Right atrium auricular region (tissue), 2 donors: ENCODE measurements around the gene TMEM108. TPM values are rescaled to one million over a fixed set of nuclear protein-coding genes. Genes with fewer than 3 reads are reported as not detected.

Source experiments
- DNase-seq: peaks from one replicate; pipeline ENCODE4 v3.0.0-alpha.2; 2019; ENCODE audit warnings: low spot score
- H3K27ac ChIP-seq, 2 donors: fragments of 200-600 bp; sonication (generic); 1 replicate in 1 of 2; 2 replicates in 1 of 2; pipeline ENCODE4 v1.5.1; 2016 to 2019
- H3K27me3 ChIP-seq, 2 donors: fragments of 200-600 bp; sonication (generic); one replicate each; pipeline versions ENCODE4 v1.5.1 to v1.6.0; 2017 to 2019
- H3K36me3 ChIP-seq: fragments of 200-600 bp; sonication (generic); one replicate; pipeline ENCODE4 v1.5.1; 2016
- H3K4me1 ChIP-seq, 2 donors: fragments of 200-600 bp; sonication (generic); one replicate each; pipeline versions ENCODE4 v1.5.1 to v1.6.0; 2017 to 2019
- H3K4me3 ChIP-seq, 2 donors: fragments of 200-600 bp; sonication (generic); 1 replicate in 1 of 2; 2 replicates in 1 of 2; pipeline ENCODE4 v1.5.1; 2017 to 2019; ENCODE audit warnings: mild to moderate bottlenecking in 1 of 2, moderate library complexity in 1 of 2
- H3K9me3 ChIP-seq, 2 donors: fragments of 200-600 bp; sonication (generic); one replicate each; pipeline ENCODE4 v1.5.1; 2019
- total RNA-seq, 2 donors: library from RNA; depleted of rRNA; stranded (reverse); fragments of >200 nt; gene quantifications; one replicate each; pipeline ENCODE4 v1.1.0, GENCODE V29; 2016
- TF ChIP-seq, protein P1 (sequence below), 2 donors: fragments of 200-600 bp; sonication (generic); IDR thresholded peaks; one replicate each; pipeline ENCODE4 v1.5.1; 2019; ENCODE audit warnings: antibody characterized with exemption in 2 of 2

Gene TMEM108
- total RNA-seq, 2 donors from 2014 or later, result 5.1 to 5.3 TPM

- Histone ChIP-seq H3K9me3 (no peaks in the 10 kb centered on the region), H3K27me3 (no peaks in the 10 kb centered on the region), H3K27ac (no peak overlapping the region), H3K36me3 (no peaks in the 10 kb centered on the region), H3K4me3 (no peak overlapping the region), H3K4me1 (no peaks in the 10 kb centered on the region)
- TF ChIP-seq, protein P1, sequence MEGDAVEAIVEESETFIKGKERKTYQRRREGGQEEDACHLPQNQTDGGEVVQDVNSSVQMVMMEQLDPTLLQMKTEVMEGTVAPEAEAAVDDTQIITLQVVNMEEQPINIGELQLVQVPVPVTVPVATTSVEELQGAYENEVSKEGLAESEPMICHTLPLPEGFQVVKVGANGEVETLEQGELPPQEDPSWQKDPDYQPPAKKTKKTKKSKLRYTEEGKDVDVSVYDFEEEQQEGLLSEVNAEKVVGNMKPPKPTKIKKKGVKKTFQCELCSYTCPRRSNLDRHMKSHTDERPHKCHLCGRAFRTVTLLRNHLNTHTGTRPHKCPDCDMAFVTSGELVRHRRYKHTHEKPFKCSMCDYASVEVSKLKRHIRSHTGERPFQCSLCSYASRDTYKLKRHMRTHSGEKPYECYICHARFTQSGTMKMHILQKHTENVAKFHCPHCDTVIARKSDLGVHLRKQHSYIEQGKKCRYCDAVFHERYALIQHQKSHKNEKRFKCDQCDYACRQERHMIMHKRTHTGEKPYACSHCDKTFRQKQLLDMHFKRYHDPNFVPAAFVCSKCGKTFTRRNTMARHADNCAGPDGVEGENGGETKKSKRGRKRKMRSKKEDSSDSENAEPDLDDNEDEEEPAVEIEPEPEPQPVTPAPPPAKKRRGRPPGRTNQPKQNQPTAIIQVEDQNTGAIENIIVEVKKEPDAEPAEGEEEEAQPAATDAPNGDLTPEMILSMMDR (IDR thresholded peaks at IDR 0.05), result no peak
- DNase-seq, result no peak
These were observed 114.6 kb downstream of the TMEM108 start for GRCh38 chr3:133152681-133153220.

DNA sequence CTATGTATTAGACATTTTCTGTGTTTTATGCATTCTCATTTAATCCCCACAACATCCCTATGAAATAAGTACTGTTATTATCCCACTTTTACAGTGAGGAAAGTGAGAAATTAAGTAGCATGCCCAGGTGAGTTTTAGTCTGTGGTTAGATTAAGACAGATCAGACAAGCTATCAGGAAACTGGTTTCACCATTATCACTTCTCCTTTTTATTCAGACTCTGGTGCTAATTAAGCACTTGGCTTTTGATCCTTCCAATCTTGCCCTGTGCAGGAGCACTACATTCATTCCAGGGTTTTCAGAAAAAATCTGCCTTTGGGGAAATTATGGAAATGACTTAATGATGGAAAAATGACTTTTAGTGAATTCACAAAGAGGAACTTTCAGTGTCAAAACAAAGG lies 115.2 kb downstream of the TMEM108 start:
- H3K36me3 ChIP-seq, result no peaks in the 10 kb centered on the region
- no peaks in the 10 kb centered on the region for H3K4me1 ChIP-seq
- TF ChIP-seq, protein P1 (IDR thresholded peaks at IDR 0.05), result no peak
- H3K27me3 ChIP-seq, result no peaks in the 10 kb centered on the region
- no peak overlapping the region for H3K27ac ChIP-seq
- no peak overlapping the region for H3K4me3 ChIP-seq
- H3K9me3 ChIP-seq, result no peaks in the 10 kb centered on the region
- no peak for DNase-seq

GRCh38 chr3:133157716-133158115 lies 119.5 kb downstream of the TMEM108 start:
- Histone ChIP-seq H3K9me3 (no peaks in the 10 kb centered on the region), H3K27ac (no peak overlapping the region), H3K4me3 (no peak overlapping the region), H3K36me3 (no peaks in the 10 kb centered on the region), H3K4me1 (no peaks in the 10 kb centered on the region), H3K27me3 (no peaks in the 10 kb centered on the region)
- DNase-seq, result no peak
- TF ChIP-seq, protein P1 (IDR thresholded peaks at IDR 0.05), result no peak

DNA sequence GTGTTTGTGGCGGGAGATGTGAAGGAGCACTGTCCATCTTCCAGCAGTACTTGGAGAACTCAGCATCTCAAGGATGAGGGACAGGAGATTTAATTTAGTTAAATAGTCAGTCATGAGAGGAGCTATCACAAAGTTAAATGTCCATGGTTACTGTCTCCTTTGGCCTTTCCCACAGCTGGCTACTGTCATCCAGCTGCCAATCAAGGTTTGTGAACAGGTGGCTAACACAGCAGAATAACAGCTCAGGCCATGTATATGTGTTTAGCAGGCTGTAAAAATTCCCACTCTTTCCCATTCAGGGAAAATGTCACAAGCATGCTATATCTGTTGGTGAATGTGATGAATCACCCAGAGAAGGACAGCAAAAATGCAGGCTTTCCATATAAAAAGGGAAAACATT lies 120.5 kb downstream of the TMEM108 start:
- H3K9me3 ChIP-seq, result no peaks in the 10 kb centered on the region
- no peaks in the 10 kb centered on the region for H3K36me3 ChIP-seq
- TF ChIP-seq, protein P1 (IDR thresholded peaks at IDR 0.05), result no peak
- no peaks in the 10 kb centered on the region for H3K4me1 ChIP-seq
- DNase-seq, result no peak
- H3K27ac ChIP-seq, result no peak overlapping the region
- no peaks in the 10 kb centered on the region for H3K27me3 ChIP-seq
- no peak overlapping the region for H3K4me3 ChIP-seq

DNA sequence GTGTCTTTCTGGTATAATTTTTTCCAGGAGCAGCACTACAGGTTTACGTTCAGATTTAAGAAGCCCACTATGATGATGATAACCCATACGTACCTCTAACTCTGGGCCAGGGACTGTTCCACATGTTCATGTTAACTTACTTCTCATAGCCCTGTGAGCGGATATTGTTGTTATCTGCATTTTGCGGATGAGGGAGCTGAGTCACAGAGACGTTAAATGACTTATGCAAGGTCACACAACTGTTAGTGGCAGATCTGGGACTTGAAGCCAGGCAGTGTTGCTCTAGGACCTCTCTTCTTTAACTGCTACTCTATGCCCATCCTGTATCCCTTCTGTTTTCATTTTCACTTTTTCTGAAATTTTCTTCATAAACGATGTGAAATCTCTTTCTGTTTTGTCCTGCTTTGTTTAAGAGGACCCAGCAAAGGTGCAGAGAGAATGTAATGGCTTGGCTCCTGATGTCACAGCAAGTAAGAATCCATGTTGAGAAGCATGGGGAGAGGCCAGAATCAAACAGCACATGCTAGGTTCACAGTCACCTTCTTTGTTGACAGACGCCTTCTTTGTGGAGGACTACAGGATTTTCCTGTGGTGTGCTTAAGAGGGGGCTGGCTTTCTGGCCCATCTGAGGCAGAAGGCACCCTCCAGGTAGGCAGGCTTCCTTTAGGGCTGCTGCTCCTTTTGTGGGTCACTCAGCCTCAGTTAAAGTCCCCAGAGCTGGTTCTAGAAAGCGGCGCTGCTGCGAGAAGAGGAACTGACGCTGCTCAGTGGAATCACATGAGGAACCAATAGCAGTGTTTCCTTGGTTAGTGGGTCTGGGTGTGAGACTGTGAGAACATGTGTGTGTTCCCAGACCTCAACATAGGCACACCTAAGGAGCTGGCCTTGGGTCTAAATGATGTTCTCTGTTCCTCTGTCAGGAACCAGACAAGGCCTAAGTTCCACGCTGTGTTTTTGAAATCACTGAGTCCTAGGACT lies 121.6 kb downstream of the TMEM108 start:
- TF ChIP-seq, protein P1 (IDR thresholded peaks at IDR 0.05), result no peak
- H3K9me3 ChIP-seq, result no peaks in the 10 kb centered on the region
- no peak for DNase-seq
- H3K27me3 ChIP-seq, result no peaks in the 10 kb centered on the region
- H3K27ac ChIP-seq, result no peak overlapping the region
- no peaks in the 10 kb centered on the region for H3K4me1 ChIP-seq
- no peaks in the 10 kb centered on the region for H3K36me3 ChIP-seq
- no peak overlapping the region for H3K4me3 ChIP-seq
